SK-N-SH treated with all-trans-retinoic acid at 6 μM for 48 hours (cell line): ENCODE data around the gene DEGS2.

Source experiments
- CREB5 ChIP-seq: fragments of 250-450 bp; sonication (Bioruptor Pico); IDR thresholded peaks from 2 replicates; pipeline ENCODE4 v1.5.1; 2020; ENCODE audit warnings: low read depth, mild to moderate bottlenecking, moderate library complexity
- RARB ChIP-seq: fragments of 250-450 bp; sonication (Bioruptor Pico); IDR thresholded peaks from 2 replicates; pipeline ENCODE4 v1.8.0; 2021; ENCODE audit warnings: mild to moderate bottlenecking, moderate library complexity
- TCF4 ChIP-seq: fragments of 250-450 bp; sonication (Bioruptor Pico); IDR thresholded peaks from 2 replicates; pipeline ENCODE4 v1.8.0; 2021; ENCODE audit warnings: mild to moderate bottlenecking, moderate library complexity, borderline replicate concordance

- TF ChIP-seq CREB5 (CRISPR knock-in tag) (no peak), TCF4 (CRISPR knock-in tag) (no peak), RARB (CRISPR knock-in tag) (no peak)
These were observed 5.9 kb downstream of the DEGS2 start for GRCh38 chr14:100153560-100153959.
